Esophagus muscularis mucosa (tissue), 4 donors: ENCODE data around the gene TMEM135.

Source experiments
- EP300 ChIP-seq: sonication (generic); formaldehyde crosslinking; IDR thresholded peaks from one replicate; pipeline ENCODE4 v1.6.1; 2017; ENCODE audit warnings: antibody characterized with exemption
- POLR2A ChIP-seq: fragments of 450-650 bp; IDR thresholded peaks from one replicate; pipeline ENCODE4 v1.6.1; 2017; ENCODE audit warnings: antibody characterized with exemption, moderate library complexity, mild to moderate bottlenecking, low read depth
- POLR2AphosphoS5 ChIP-seq, 2 donors: sonication (generic); formaldehyde crosslinking; IDR thresholded peaks; one replicate each; pipeline ENCODE4 v1.6.1; 2017; ENCODE audit warnings: antibody characterized with exemption in 2 of 2
- TF ChIP-seq, protein P1 (sequence below), 3 experiments: fragments of 200-600 bp in 2 of 3; fragments of 450-650 bp in 1 of 3; sonication (generic) in 2 of 3; IDR thresholded peaks; one replicate each; pipeline ENCODE4 v1.5.1; 2017 to 2019; ENCODE audit warnings: antibody characterized with exemption in 3 of 3, mild to moderate bottlenecking in 2 of 3, moderate library complexity in 1 of 3

DNA sequence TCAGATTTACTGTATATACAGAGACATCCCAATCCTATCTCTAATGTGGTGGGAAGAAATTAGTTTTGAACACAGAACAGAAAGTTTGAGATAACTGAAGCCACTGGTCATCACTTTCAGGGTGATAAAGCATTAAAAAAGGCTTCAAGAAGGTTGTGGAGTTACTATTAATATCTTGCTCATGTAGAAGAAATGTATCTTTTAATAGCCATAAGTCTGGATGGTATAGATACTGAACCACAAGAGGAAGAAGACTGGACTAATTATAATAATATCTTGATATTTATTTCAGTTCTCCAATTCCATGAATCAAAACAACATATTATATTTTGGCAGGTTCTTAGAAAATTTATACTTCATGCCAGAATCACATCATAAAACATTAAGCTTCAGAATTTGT lies 137.1 kb downstream of the TMEM135 start:
- TF ChIP-seq, protein P1, sequence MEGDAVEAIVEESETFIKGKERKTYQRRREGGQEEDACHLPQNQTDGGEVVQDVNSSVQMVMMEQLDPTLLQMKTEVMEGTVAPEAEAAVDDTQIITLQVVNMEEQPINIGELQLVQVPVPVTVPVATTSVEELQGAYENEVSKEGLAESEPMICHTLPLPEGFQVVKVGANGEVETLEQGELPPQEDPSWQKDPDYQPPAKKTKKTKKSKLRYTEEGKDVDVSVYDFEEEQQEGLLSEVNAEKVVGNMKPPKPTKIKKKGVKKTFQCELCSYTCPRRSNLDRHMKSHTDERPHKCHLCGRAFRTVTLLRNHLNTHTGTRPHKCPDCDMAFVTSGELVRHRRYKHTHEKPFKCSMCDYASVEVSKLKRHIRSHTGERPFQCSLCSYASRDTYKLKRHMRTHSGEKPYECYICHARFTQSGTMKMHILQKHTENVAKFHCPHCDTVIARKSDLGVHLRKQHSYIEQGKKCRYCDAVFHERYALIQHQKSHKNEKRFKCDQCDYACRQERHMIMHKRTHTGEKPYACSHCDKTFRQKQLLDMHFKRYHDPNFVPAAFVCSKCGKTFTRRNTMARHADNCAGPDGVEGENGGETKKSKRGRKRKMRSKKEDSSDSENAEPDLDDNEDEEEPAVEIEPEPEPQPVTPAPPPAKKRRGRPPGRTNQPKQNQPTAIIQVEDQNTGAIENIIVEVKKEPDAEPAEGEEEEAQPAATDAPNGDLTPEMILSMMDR (IDR thresholded peaks at IDR 0.05), result no peak
- TF ChIP-seq EP300 (no peak), POLR2A (no peak), POLR2AphosphoS5 (IDR thresholded peaks at IDR 0.05) (no peak)
